Hepatic stellate cell (primary cell): Measurements from ENCODE around the gene HSF2.
"Not testable (repeated sequence)": the region's sequence is repeated elsewhere in the genome, so short reads cannot be mapped to it uniquely, and the experiment has no call there.

ENCODE experiments used
- DNase-seq: peaks from one replicate; pipeline ENCODE4 v3.0.0; 2011; ENCODE audit warnings: low spot score

Gene HSF2

GRCh38 chr6:122455116-122455515 is 55.7 kb downstream of the HSF2 start:
- not testable (repeated sequence) for DNase-seq

- DNase-seq = no peak
Observed at GRCh38 chr6:122458087-122458486, 58.6 kb downstream of the HSF2 start.

DNA sequence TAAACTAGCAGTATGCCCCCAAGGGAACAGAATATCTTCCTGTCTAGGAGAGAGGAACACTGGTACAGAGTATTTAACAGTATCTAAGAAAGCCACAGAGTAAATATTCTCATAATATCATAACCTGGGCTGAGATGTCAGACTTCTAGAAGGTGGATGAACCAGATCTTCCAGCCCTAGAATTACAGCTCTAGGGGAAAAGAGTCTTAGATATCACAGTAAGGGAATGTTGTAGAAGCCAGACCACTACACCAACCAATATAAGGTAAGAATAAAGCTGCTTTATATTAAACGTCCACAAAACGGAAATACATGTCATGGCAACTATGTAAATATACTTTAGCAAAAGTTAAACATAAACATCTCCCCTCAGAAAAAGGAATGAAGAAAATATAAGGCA is 59.8 kb downstream of the HSF2 start:
- no peak for DNase-seq

GRCh38 chr6:122459865-122460416 is 60.5 kb downstream of the HSF2 start:
- DNase-seq = not testable (repeated sequence)

- no peak for DNase-seq
Observed at GRCh38 chr6:122461885-122462284, 62.4 kb downstream of the HSF2 start.

DNA sequence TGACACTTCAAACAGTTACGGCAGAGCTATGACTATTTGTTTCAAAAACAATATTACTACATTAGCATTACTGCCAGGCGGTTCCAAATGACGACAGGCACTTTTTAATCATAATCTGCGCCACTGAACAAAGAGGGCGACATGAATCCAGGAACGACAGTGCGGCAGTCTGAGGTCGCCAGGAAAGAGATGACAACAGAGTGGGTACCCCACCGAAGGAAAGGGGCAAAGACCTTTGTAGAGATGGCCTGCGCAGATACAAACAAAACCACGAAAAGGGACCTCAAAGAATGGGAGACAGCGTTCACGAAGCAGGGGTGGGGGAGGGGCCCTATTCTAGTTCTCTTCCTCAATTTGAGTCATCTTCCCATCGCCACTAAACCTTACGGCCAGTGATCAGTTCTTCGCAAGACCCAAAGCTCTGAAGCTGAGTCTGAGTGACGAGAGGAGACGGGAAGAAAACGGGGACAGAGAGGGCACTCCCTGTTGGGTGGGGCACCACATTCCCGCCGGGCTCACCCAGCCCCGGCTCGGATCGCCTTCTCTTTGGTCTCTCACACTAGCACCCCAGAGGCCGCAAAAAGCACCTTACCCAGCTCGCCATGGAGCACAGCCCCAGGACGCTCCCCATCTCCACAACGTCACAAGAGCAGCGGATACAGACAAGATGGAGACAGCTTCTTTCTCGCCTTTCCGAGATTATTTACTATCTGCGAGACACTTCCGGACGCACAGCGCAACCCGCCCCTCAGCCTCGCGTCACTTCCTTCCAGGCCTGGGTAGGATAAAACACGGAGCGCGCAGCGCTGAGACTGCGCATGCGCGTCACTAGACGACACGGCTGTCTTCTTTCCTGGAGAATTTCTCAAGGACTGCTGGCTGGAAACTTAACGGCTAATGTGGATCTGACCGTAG is 71.9 kb downstream of the HSF2 start, which contains the start of gene SERINC1:
SERINC1 (minus strand) TSS at position 701 of the 915 bp plus-strand sequence; CDS start at position 631, 70 bp downstream.
- DNase-seq = peak; percentile 85

- DNase-seq = no peak
Observed at GRCh38 chr6:122472022-122472340, 72.5 kb downstream of the HSF2 start.

DNA sequence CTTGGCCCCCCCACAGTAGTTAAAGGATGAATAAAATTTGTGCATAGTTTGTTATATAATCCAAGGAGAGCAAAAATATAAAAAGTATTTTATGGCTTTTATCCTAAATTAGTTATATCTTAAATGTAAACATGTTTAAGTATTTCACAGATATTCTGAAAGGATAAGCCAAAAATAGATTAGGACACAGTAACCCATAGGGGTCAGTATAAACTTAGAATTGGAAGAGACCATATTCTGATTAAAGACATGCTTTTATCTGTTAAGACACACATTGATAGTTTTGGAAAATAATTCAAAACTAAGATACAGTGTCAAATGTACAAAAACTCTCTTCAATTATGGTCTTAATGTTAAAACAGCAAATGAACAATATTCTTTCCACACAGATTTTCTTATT is 76.7 kb downstream of the HSF2 start:
- DNase-seq = peak; percentile 11

- DNase-seq = no peak
Observed at GRCh38 chr6:122482750-122483080, 83.3 kb downstream of the HSF2 start.
